GM19025 (cell line): ENCODE measurements around the gene UROC1.

Source experiments
- ATAC-seq: cut with Tn5 transposase; IDR thresholded peaks from one replicate; pipeline ENCODE4 v1.9.1; 2021; ENCODE audit warnings: mild to moderate bottlenecking, low read depth, moderate library complexity; ENCODE audit not compliant: unreplicated experiment

Gene UROC1

GRCh38 chr3:126517291-126517951 is at the start of gene UROC1:
Gene UROC1 (minus strand): TSS chr3:126517773. CDS start chr3:126517719, 54 bp downstream.
- no peak for ATAC-seq

- no peak for ATAC-seq
These were observed 45.2 kb upstream of the UROC1 start for GRCh38 chr3:126562737-126563276.

- no peak for ATAC-seq
These were observed 40.9 kb upstream of the UROC1 start, which contains the start of gene C3orf22 for GRCh38 chr3:126558336-126559071. Gene C3orf22 (minus strand): TSS chr3:126558932. CDS start chr3:126553390, 5,542 bp downstream.

- ATAC-seq = no peak
These were observed 40.2 kb upstream of the UROC1 start for GRCh38 chr3:126557761-126558160.

- ATAC-seq = no peak
These were observed 39.8 kb upstream of the UROC1 start for GRCh38 chr3:126557415-126557745.

GRCh38 chr3:126556637-126557414 is 39.3 kb upstream of the UROC1 start:
- ATAC-seq = no peak

- no peak for ATAC-seq
These were observed 38.4 kb upstream of the UROC1 start for GRCh38 chr3:126555795-126556636.

- no peak for ATAC-seq
These were observed 37.3 kb upstream of the UROC1 start for GRCh38 chr3:126554560-126555525.

- no peak for ATAC-seq
These were observed 35.9 kb upstream of the UROC1 start for GRCh38 chr3:126553284-126554084.

- ATAC-seq = no peak
These were observed 35.2 kb upstream of the UROC1 start for GRCh38 chr3:126552688-126553283.

- no peak for ATAC-seq
These were observed 34.5 kb upstream of the UROC1 start for GRCh38 chr3:126551839-126552687.

GRCh38 chr3:126551121-126551838 is 33.7 kb upstream of the UROC1 start:
- ATAC-seq = no peak

GRCh38 chr3:126550488-126551051 is 33.0 kb upstream of the UROC1 start:
- ATAC-seq = no peak

GRCh38 chr3:126549861-126550487 is 32.4 kb upstream of the UROC1 start:
- ATAC-seq = no peak
